ENCODE results near the gene RNPEPL1. TPM values are rescaled to one million over a fixed set of nuclear protein-coding genes. Genes with fewer than 3 reads are reported as not detected.

RNPEPL1 gene
- total RNA-seq, 3 donors from 2014 or later (not counting 1 experiment from before 2014, with no cell fraction given) = 145 to 167 (median 164) TPM

GRCh38 chr2:240564561-240565332 is 3.5 kb upstream of the RNPEPL1 start:
- peak in 1 of 2 donors; percentile 56 for DNase-seq
- Mint-ChIP-seq H3K27ac (peak overlapping the region; percentile 99), H3K36me3 (no peaks in the 10 kb centered on the region), H3K27me3 (ENCODE audit: low read depth in 2 of 2) (no peaks in the 10 kb centered on the region), H3K4me1 (peaks cover 62 to 73% of the 10 kb centered on the region in 2 donors), H3K4me3 (peak overlapping the region; percentile 96), H3K9me3 (no peaks in the 10 kb centered on the region)
- peaks cover 74% of the 10 kb centered on the region for H3K4me1 ChIP-seq (ENCODE audit: control insufficient read depth, insufficient read depth, low read length)
- intact Hi-C loops (cut with micrococcal nuclease) = loop anchor here (5.0 to 10.0 kb wide), 3 partner anchors 50 to 878 kb away; partner anchors contain the start of genes HDLBP and SEPTIN2
- H3K36me3 ChIP-seq (ENCODE audit: control insufficient read depth, insufficient read depth, low read length) = no peaks in the 10 kb centered on the region
- 48% methylated on average over 9 of the region's 10 CpGs for WGBS (ENCODE audit: insufficient coverage)
- peak overlapping the region; percentile 93 for H3K27ac ChIP-seq (ENCODE audit: low read length)
- no peaks in the 10 kb centered on the region for H3K9me3 ChIP-seq (ENCODE audit: control insufficient read depth, insufficient read depth, low read length)
- ATAC-seq = no peak
- TF ChIP-seq, protein P1, sequence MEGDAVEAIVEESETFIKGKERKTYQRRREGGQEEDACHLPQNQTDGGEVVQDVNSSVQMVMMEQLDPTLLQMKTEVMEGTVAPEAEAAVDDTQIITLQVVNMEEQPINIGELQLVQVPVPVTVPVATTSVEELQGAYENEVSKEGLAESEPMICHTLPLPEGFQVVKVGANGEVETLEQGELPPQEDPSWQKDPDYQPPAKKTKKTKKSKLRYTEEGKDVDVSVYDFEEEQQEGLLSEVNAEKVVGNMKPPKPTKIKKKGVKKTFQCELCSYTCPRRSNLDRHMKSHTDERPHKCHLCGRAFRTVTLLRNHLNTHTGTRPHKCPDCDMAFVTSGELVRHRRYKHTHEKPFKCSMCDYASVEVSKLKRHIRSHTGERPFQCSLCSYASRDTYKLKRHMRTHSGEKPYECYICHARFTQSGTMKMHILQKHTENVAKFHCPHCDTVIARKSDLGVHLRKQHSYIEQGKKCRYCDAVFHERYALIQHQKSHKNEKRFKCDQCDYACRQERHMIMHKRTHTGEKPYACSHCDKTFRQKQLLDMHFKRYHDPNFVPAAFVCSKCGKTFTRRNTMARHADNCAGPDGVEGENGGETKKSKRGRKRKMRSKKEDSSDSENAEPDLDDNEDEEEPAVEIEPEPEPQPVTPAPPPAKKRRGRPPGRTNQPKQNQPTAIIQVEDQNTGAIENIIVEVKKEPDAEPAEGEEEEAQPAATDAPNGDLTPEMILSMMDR (IDR thresholded peaks at IDR 0.05) = no peak
- H3K4me3 ChIP-seq (ENCODE audit: low read length) = peak overlapping the region; percentile 38
- H3K27me3 ChIP-seq (ENCODE audit: control insufficient read depth, insufficient read depth, low read length) = no peaks in the 10 kb centered on the region

DNA sequence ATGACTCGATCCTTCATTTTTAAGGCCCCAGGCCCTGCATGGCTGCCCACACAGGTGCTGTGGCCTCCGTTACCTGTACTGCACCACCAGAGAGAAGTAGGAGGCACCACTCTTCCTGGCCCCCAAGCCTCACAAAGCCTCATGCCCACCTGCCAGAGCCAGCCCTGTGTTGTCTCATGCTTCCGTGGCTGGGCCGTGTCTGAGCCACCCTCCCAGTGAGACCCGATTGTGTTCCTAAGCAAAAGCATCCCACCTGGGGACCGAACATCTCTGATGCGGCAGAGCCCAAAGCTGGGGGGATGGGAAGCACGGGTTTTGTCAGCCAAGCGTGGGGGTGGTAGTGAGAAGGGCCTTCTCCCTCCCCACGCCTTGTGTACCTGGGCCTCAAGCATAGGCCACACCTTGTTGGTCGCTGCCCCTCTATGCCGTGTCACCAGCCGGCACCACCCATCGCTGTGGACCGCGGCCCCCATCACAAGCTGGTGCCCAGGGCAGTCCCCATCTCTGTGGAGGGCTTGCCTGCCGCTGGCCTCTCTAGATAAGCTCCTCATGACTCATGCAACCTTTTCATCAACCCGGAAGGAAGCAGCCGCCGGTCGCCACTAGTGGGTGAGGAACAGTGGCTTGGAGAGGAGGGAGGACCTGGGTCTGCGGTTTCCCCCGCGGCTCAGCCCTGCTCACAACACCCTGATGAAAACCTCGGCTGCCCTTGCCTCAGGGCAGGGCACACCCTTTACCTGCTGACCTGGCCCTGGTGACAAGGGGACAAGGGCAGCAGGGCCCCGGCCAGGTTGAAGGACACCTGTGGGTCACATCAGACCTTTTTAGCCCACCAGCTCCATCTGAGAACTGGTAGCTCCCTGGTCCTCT is 2.7 kb upstream of the RNPEPL1 start:
- Mint-ChIP-seq H3K4me3 (peak overlapping the region; percentile 96), H3K9me3 (no peaks in the 10 kb centered on the region), H3K4me1 (peaks cover 64 to 76% of the 10 kb centered on the region in 2 donors), H3K27me3 (ENCODE audit: low read depth in 2 of 2) (no peaks in the 10 kb centered on the region), H3K36me3 (no peaks in the 10 kb centered on the region), H3K27ac (peak overlapping the region; percentile 99)
- TF ChIP-seq, protein P1 (IDR thresholded peaks at IDR 0.05) = no peak
- Histone ChIP-seq H3K27ac (ENCODE audit: low read length) (peak overlapping the region; percentile 93), H3K4me3 (ENCODE audit: low read length) (peak overlapping the region; percentile 38), H3K9me3 (ENCODE audit: control insufficient read depth, insufficient read depth, low read length) (no peaks in the 10 kb centered on the region), H3K27me3 (ENCODE audit: control insufficient read depth, insufficient read depth, low read length) (no peaks in the 10 kb centered on the region), H3K36me3 (ENCODE audit: control insufficient read depth, insufficient read depth, low read length) (no peaks in the 10 kb centered on the region), H3K4me1 (ENCODE audit: control insufficient read depth, insufficient read depth, low read length) (peaks cover 82% of the 10 kb centered on the region)
- 3% methylated on average over 25 of the region's 26 CpGs for WGBS (ENCODE audit: insufficient coverage)
- DNase-seq (peak; percentile 93 to 95), ATAC-seq (peak; percentile 43 to 71 (median 59))
- intact Hi-C loops (cut with micrococcal nuclease) = loop anchor here (1.0 to 10.0 kb wide), 5 partner anchors 21 to 877 kb away; partner anchors contain the start of genes CAPN10, GPR35, HDLBP and SEPTIN2

DNA sequence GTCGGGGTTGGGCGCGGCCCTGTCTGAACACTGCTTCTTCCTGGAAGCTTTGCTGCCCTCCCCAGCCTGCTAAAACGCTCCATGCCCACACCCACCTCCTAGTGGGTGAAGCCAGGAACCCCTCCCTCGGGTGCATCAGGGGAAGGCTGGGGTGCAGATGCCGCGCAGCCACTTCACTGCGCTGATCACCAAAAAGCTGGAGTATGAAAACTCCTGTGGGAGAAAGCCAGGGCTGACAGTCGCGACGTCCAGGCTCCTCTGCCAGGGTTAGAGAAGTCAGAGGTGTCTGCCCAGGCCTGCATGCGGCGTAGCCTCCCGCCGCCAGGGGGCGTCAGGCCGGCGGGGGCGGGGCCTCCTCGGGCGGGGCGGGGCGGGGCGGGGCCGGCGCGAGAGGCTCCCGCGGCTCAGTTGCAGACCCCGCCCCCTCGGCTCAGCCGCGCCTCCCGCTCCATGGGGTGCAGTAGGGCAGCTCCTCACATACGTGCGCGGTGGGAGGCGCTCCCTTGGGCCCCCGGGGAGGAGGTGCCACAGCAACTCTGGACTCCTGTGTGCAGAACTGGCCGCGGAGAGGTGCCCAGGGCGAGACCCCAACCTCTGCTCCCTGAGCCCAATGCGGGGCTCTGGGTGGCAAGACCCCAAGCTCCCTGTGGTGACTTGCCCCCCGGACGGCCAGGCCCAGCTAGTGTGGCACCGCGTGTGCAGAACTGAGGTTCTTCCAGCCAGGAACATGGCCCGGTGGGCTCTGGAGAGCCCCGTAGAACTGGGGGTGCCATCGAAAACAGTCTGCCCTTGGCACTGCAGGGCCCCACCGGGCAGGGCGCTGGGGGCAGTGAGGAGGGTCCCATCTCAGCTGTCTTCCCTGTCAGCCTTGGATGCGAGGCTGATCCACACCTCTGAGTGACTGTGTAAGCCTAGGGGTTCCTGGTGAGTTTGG is 1.8 kb upstream of the RNPEPL1 start:
- ATAC-seq = peak; percentile 56 to 80 (median 63)
- peak overlapping the region; percentile 96 for H3K4me3 Mint-ChIP-seq

More for the DNA sequence above, 1.8 kb upstream of the RNPEPL1 start:
- Histone ChIP-seq H3K27me3 (ENCODE audit: control insufficient read depth, insufficient read depth, low read length) (no peaks in the 10 kb centered on the region), H3K27ac (ENCODE audit: low read length) (peak overlapping the region; percentile 93), H3K4me3 (ENCODE audit: low read length) (peak overlapping the region; percentile 76), H3K9me3 (ENCODE audit: control insufficient read depth, insufficient read depth, low read length) (no peaks in the 10 kb centered on the region), H3K4me1 (ENCODE audit: control insufficient read depth, insufficient read depth, low read length) (peaks cover 87% of the 10 kb centered on the region), H3K36me3 (ENCODE audit: control insufficient read depth, insufficient read depth, low read length) (peaks cover 2% of the 10 kb centered on the region)
- Mint-ChIP-seq H3K27ac (peak overlapping the region; percentile 99), H3K36me3 (no peaks in the 10 kb centered on the region), H3K27me3 (ENCODE audit: low read depth in 2 of 2) (no peaks in the 10 kb centered on the region), H3K9me3 (no peaks in the 10 kb centered on the region), H3K4me1 (peaks cover 69 to 79% of the 10 kb centered on the region in 2 donors)
- 3% methylated on average over 53 of the region's 53 CpGs for WGBS (ENCODE audit: insufficient coverage)
- intact Hi-C loops (cut with micrococcal nuclease) = loop anchor here (1.0 to 10.0 kb wide), 5 partner anchors 20 to 876 kb away; partner anchors contain the start of genes CAPN10, GPR35, HDLBP and SEPTIN2
- peak; percentile 91 to 96 for DNase-seq
- TF ChIP-seq, protein P1 (IDR thresholded peaks at IDR 0.05) = peak; percentile 98
